GM21423 (cell line): ENCODE measurements around the gene CSRP1.
A peak's percentile ranks its signal among the peaks of the same experiment; 100 is the strongest.
"Not testable (repeated sequence)": the region's sequence is repeated elsewhere in the genome, so short reads cannot be mapped to it uniquely, and the experiment has no call there.

ENCODE experiments used
- ATAC-seq: cut with Tn5 transposase; IDR thresholded peaks from one replicate; pipeline ENCODE4 v1.9.1; 2021; ENCODE audit warnings: mild to moderate bottlenecking, moderate library complexity; ENCODE audit not compliant: unreplicated experiment

The CSRP1 gene

DNA sequence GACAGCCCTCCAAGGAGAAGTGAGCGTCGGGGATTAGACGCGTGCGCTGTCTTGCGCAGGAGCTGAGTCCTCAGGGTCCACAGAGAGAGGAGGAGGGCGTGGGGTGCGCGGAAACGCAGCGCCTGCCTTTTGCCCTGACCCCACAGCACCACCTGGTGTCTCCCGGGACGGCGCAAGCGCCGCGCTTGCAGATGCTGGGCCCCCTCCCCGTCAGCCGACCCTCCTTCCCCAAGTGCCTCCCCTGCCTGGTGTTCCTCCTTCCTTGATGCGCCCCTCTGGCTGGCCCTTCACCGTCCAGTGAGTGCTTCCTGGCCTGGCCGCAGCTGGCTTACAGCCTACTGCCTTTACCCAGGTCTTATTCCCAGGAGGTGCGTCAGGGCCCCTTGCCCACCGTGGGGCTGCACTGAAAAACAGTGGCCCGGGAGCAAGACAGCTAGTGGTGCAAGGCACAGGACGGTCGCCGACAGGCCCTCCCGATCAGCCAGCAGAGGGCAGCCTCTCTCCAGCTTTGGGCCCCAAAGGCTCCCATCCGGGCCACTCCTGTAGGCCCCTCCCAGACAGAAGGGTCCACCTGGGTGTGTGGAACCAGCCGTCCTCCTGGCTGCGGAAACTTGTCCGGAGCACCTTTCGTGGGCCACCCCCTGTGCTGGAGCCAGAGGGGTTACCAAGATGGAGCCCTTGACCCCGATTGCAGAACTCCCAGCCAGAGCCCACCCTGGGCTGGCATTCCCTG, 25.0 kb downstream of the CSRP1 start:
- peak; percentile 75 for ATAC-seq

GRCh38 chr1:201481004-201481380, 25.9 kb downstream of the CSRP1 start:
- ATAC-seq: no peak

DNA sequence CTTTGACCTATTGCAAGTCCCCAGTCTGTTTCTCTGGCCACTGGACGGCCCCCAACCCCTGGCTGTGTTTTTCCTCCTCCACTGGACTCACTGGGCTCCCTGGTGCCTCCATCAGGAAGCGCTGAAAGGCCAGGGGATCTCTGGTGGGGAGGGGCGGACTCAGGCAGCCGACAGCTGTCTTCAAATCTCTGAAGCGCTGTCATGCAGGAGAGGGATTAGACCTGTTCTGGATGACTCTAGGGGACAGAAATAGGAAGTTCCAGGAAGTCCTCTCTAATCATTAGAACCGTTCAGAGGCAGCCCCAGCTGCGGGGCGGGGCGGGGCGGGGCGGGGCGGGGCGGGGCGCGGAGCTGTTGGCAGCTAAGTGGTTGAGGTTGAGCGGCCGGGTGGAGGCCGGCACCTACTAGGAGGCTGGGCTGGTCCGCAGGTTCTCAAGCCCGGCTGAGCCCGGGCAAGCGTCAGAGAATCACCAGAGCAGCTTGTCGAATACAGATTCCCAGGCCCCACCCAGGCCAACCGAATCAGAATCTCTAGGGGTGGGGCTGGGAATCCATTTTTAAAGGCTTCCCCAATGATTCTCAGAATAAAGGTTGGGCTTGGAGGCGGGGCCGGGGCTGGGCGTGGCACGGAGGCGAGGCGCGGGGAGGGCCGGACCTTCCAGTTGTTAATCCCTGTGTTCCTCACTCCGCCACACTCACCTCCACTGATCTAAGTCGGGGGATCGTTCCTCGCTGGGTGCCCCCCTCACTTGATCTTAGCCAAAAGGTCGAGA, 26.5 kb downstream of the CSRP1 start:
- peak; percentile 67 for ATAC-seq

- no peak for ATAC-seq
These were observed 27.7 kb downstream of the CSRP1 start for GRCh38 chr1:201479201-201479730.

DNA sequence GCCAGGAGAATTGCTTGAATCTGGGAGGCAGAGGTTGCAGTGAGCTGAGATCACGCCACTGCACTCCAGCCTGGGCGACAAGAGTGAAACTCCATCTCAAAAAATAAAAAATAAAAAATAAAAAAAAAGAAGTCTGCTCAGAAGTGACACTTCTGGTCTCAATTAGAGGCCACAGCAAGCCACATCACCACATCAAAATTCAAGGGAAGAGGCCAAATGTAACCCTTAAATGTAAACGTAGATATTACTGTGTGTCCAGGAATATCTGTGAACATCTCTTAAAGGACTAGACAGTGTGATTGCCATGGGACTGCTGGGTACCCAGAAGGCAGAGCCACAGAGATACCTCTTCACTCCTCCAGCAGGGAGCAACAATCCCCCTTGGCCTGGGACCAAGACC, 28.3 kb downstream of the CSRP1 start:
- ATAC-seq: not testable (repeated sequence)

DNA sequence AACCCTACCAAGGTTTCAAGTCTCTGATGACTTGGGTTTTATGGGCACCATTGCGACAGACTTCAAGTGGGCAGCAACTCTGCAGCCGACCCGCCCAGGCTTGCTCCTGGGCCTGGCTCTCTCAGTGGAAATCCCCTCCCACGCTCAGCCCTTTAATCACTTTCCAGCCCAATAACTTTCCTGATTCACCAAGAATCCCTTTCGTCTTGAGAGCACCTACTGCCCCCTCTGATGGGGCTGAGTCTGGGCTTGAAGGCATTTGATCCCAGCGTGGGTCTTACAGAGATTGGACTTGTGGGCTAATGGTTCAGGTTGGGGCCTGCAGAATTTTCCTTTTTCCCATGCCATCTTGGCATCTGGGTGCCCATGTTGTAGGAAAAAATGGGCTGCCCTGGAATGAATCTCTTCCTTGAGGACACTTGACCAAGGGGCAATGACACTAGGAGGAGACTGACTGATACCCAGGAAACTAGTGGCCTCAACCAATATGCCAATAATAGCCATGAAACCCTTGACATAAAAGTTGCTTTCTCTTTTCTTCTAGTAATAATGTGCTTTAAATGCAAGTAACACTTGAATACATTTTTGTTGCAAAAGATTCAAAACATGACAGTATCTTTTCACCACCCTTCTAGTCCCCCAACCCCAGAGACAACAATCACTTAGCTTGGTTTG, 30.1 kb downstream of the CSRP1 start:
- no peak for ATAC-seq

DNA sequence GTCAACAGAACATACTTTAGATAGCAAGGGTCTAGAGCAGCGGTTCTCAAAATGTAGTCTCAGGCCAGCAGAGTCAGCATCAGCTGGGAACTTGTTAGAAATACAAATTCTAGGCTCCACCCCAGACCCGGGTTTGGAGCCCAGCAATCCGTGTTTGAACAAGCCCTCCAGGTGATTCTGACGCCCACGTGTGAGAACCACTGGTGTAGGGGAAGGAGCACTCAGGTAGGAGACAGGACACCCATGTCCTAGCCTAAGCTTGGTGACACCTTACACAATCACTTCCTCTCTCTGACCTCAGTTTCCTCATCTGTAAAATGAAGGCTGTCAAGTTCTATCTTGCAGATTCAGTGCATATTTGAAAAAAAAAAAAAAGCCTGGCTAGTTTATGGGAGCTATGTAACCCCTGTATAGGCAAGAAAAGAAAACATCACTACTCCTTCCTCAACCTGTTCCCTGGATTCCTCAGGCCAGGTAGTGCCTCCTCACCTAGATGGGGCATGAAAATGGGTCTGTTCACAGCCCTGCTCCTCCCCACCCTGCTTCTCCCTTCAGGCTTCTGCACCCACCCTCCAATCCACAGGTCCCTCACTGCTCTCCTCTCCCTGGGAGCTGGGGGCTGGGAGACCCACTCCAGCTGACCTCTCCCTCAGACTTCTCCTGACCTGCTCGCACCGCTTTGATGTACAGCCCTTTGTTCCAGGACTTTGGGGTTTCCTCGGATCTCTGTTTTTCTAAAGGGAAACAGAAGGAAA, 30.8 kb downstream of the CSRP1 start:
- no peak for ATAC-seq

GRCh38 chr1:201475130-201475529, 31.8 kb downstream of the CSRP1 start:
- ATAC-seq: no peak

- ATAC-seq: no peak
These were observed 33.6 kb downstream of the CSRP1 start for GRCh38 chr1:201473296-201473695.

- ATAC-seq: not testable (repeated sequence)
These were observed 34.6 kb downstream of the CSRP1 start for GRCh38 chr1:201472321-201472720.

- ATAC-seq: no peak
These were observed 35.2 kb downstream of the CSRP1 start for GRCh38 chr1:201471772-201472171.

- ATAC-seq: no peak
These were observed 36.3 kb downstream of the CSRP1 start for GRCh38 chr1:201470581-201470980.

- ATAC-seq: no peak
These were observed 37.3 kb downstream of the CSRP1 start for GRCh38 chr1:201469645-201470074.

GRCh38 chr1:201468844-201469644, 37.9 kb downstream of the CSRP1 start, which contains the start of gene PHLDA3:
Gene PHLDA3 (minus strand): TSS chr1:201469188. CDS start chr1:201468786, 402 bp downstream.
- peak; percentile 78 for ATAC-seq

GRCh38 chr1:201468501-201468843, 38.5 kb downstream of the CSRP1 start:
- ATAC-seq: peak; percentile 33

GRCh38 chr1:201466492-201466891, 40.4 kb downstream of the CSRP1 start:
- no peak for ATAC-seq

- no peak for ATAC-seq
These were observed 41.1 kb downstream of the CSRP1 start for GRCh38 chr1:201465698-201466290.

DNA sequence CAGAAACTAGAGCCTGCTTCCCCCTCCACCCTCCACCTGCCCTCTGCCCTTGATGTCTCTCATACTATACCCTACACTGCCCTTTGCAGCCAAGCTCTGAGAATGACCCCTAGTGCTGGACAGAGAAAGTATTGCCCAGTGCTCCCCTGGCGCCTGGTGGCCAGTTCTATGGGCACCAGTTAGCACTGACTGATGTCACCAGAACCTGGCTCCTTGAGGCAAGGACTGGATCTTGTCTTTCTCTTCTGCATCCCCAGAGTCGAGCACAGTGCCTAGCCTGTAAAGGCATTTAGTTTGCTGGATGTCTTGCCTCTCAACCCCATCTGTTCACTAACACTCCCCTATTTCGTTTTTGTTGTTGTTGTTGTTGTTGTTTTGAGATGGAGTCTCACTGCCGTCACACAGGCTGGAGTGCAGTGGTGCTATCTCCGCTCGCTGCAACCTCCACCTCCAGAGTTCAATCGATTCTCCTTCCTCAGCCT, 43.8 kb downstream of the CSRP1 start:
- no peak for ATAC-seq

DNA sequence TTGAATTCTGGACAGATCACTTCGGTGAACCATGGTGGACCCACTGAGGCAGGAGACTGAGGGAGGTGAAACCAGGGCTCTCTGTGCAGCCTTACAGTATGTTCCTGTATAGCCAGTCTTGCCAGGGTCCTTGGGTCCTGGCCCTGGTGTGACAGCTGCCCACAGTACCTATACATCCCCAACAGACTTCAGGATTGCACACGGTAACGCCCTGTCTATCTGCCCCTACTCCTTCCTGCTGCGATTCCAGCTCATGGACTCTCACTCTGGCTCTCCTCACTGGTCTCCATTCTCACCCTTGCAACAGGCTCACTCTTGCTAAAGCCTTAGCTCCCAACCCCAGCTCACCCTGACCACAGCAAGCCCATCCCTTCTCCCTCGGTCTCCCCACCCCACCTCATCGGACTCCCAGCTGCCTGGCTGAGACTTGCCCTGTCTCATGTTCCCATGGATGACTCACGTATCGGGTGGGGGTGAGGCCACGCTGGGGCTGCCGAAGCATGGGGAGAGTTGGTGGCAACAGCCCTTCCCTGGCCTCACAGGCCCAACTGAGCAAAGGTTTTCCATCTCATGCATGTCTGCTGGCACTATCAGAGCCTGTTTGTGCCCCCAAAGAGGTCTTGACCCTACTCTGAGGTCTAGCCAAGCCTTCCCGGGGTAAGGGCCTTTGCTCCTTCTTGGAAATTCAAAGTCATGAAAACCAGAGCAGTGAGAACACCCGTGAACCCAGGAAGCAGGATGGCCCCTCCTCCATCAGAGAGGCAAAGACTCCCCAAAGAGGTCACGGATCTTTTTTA, 45.1 kb downstream of the CSRP1 start:
- ATAC-seq: no peak
